ENCODE measurements around the gene SIX2.
"Not testable (repeated sequence)": the region's sequence is repeated elsewhere in the genome, so short reads cannot be mapped to it uniquely, and the experiment has no call there.

Gene SIX2

DNA sequence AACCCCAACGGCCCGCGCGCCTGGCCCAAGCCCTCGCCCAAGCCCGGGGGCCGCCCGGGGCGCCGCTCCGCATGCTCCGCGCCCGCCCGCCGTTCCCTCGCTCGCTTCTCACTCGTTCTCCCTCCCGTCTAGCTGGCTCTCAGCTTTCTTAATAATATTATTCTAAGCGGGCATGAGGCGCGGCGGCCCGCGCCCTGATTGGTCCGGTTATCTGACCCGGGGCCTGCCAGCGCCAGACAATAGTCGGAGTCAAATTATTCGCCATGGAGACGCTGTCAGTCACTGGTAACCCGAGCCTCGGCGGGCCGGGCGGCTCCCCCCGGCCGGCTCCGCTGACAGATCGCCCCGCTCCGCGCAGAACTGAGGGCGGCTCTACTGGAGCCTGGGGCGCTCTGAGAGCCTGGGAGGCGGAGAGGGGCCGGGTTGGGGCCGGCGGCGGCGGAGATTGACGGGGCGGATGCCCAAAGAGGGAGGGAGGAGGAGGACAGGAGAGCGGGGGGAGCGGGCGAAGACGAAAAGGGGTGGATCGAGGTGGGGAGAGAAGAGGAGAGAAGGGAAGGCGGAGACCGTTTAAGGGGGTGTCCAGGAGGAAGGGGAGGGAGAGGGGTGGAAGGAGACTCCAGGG is at the start of gene SIX2:
Gene SIX2, minus strand, starts transcription at position 150 of the 625 bp plus-strand sequence. CDS start 342 bp downstream, outside the sequence.
- no peak for DNase-seq

DNA sequence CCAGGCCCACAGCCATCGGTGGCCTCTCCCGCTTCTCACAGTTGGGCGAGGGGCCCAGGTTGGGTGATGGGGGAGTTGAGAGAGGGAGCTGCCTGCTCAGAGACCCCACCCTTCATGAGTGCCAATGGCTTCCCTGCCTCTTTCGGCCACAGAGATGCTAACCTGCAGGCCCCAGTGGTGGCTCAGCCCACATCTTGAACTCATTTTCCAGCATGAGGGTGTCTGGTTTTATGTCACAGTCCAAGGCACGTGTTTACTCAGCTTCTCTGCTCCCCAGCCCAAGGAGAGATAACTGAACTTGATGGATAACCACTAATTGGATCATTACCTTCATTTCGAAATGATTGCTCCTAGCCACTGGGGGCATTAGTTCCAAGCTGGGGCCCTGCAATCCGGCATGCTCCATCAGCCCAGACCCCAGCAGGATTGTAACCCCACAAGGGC is 45.9 kb upstream of the SIX2 start:
- DNase-seq: no peak

DNA sequence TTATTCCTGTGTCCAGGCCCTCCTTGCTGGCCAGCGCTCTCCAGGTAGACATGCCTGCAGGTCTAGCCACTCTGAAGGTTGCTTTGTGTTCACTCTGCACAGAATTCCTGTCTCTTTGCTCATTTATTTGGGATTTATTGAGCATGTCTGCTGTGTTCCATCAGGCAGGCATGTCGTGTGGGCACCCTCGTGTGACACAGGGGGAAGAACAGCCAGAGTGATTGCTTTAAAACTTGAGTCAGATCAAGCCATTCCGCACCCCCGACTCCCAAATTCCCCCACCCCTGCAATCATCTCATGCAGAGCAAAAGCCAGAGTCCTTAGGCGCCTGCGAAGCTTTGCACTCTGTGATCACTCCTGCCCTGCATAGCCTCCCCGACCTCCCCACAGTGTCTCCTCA is 44.7 kb upstream of the SIX2 start:
- no peak for DNase-seq

DNA sequence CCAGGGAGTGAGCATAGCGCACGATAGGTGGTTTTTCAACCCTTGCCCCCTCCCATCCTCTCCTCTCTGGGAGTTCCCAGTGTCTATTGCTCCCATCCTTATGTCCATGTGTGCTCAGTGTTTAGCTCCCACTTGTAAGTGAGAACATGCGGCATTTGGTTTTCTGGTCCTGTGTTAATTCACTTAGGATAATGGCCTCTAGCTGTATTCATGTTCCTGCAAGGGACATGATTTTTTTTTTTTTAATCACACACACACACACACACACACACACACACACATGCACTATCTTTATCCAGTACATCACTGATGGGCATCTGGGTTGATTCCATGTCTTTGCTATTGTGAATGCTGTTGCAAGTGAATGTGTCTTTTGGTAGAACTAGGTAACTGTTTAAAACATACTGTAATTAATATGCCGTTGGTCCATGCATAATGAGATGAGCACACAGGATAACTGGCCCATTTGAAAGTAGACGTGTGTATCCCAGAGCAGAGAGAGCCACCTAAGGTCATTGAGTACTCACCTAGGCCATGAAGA is 43.2 kb upstream of the SIX2 start:
- DNase-seq: no peak

DNA sequence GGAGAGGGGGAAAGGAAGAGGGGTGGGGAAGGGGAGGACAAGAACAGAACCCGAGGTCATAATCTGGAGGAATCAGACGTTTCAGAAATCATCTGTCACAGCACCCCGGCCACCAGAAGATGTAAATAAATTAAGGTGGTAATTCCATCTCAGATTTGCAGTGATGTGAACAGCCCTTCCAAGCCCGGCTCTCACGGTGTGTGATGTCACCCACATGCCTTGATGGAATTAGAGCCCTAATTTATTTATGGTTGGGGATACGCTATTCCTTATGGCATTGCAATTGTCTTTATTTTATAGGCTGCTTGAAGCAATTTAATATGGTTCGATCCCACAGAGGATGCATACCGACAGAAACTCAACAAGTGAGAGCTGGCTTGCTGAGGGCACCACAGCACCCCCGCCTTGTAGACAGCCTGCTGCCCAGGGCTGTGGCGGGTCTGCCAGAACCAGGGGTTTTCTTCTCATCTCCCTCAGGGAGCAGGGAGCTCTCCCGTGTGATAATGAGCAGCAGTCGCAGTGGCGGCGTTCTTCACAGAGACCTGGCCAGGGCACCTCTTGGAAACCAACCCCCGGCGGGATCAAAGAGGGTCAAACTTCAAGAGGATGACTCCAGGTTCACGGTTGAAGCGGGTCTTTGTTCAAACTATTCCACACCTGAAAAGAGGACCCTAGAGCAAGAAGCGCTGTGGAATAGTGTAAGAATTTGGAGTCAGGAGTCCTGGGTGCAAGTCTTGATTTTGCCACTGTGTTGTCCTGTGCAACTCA is 40.5 kb upstream of the SIX2 start:
- no peak for DNase-seq

DNA sequence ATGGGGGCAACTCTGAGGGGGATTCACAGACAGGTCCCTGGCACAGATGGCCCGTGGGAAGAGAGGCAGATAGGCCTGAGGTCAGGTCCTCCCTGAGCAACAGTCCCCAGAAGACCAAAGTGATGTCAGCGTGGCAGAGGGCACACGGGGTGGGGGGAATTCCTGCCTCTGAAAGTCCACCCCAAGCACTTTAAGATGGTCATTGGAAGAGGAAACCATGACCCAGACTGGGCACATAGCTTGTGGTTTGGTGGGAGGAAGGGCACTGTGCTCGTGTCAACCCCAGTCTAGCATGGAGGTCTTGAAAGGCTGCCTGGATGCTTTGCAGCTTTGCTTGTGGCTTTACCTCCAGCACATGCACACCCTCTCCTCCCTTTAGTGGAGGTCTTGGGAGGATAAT is 38.0 kb upstream of the SIX2 start:
- no peak for DNase-seq

DNA sequence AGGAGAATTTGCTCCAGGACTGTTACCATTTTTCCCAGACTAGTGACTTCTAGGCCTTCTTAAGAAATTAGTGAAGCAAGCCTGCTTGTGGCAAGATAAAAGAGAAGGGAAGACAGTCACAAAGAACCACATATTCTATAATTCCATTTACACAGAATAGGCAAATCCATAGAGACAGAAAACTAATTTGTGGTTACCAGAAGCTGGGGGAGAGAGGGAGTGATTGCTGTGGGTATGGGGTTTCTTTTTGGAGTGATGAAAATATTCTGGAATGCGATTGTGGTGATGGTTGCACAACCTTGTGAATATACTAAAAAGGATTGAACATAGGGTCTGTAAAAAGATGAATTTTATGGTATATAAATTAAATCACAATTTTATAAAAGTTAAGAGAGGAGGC is 37.5 kb upstream of the SIX2 start:
- no peak for DNase-seq

DNA sequence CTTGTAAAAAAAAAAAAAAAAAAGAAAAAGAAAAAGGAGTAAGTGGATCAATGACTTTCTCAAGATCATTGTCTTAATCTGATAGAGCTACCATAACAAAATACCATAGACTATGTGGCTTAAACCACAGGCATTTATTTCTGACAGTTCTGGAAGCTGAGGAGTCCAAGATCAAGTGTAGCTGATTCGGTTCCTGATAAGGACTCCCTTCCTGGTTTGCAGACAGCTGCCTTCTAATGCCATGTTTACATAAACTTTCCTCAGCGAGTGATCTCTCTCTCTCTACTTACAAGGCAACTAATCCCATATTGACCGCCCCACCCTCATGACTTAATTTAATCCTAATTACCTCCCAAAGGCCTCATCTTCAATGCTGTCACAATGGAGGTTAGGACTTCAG is 36.5 kb upstream of the SIX2 start:
- DNase-seq: no peak

DNA sequence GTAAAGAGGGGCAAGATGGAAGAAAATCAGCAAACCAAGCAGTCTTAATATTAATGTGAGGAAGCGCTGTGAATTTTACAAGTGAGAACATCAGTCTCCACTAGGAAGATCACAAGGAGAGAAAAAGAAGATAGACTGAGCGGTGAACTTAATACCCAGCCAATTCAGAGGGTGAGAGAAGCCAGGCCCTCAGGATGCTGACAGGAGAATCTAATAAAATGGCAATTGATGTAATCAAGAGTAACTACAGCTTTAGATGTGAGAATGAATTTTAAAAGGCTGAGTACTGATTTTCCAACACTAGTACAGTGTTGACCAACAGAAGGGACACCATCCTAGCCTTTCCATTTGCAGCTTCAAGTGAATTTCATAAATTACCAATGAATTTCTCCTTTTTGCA is 35.7 kb upstream of the SIX2 start:
- DNase-seq: no peak

DNA sequence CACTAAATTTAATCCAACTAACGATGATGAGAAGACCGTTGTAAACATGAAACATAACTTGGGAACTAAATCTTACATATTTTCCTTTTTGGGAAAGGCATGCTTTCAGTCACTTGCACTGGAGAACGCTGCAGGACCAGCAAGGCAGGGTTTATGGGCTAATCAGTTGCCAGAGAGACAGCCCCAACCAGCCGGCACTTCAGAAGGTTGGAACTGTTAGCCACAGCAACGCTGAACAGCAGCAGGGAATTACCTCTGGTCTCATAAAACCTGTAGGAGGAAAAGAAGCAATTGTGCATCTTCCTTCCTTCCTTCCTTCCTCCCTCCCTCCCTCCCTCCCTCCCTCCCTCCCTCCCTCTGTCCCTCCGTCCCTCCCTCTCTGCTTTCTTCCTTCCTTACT is 33.9 kb upstream of the SIX2 start:
- DNase-seq: no peak

DNA sequence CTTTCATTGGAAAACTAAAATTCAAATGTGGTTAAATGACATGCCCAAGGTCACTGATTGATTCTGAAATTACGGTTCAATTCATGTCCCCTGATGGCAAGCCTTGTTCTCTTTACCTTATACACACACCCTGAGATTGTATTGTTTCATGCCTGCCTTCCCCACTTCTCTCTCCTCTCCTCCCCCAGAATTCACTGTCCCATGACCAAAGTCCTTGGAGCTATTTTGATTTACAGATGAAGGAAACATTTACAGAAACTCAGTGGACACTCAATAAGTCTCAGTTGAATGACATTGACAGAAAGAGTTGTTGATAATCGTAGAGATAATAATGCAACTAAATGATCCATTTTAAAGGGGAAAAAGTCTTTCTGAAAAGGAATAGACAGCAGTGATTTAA is 33.1 kb upstream of the SIX2 start:
- DNase-seq: no peak

DNA sequence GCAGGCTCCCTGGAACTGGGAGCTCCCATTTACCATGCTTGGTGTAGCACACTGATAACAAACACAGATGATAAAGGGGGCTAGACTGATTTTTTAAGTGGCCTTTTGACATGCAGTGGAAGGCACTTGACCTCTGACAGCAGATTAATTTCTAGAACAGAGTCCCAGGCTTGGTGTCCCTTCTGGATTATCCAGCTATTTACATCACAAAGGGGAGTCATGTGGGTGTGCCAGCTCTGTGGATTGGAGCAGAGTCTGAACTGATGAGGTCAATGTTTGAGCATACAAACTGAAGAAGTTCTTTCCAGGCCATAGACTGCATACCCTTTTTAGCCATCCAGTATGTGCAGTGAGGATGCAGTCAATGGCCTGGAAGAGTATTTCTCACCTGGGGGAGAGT is 31.5 kb upstream of the SIX2 start:
- DNase-seq: no peak

DNA sequence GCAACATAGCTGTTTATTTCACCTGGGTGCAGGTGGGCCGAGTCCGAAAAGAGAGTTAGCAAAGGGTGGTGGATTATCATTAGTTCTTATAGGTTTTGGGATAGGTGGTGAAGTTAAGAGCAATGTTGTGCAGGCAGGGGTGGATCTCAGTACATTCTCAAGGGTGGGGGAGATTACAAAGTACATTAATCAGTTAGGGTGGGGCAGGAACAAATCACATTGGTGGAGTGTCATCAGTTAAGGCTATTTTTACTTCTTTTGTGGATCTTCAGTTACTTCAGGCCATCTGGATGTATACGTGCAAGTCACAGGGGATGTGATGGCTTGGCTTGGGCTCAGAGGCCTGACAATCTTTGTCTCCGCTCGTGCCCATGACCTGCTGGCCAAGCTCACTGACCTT is 30.6 kb upstream of the SIX2 start:
- DNase-seq: not testable (repeated sequence)

DNA sequence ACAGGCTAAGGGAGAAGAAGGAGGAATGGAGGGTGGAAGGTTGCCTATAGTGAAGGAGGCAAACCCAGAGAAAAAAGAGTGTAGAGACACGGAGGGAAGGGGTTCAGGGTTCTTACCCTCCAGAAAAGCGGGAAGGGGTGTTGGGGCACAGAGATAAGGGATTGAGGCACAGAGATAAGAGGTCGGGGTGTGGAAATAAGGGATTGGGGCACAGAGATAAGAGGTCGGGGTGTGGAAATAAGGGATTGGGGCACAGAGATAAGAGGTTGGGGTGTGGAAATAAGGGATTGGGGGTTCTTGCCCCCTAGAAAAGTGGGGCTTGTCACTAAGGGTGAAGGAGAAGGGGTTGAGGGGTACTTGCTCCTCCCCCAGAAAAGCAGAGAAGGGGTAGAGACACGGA is 29.6 kb upstream of the SIX2 start:
- DNase-seq: not testable (repeated sequence)

DNA sequence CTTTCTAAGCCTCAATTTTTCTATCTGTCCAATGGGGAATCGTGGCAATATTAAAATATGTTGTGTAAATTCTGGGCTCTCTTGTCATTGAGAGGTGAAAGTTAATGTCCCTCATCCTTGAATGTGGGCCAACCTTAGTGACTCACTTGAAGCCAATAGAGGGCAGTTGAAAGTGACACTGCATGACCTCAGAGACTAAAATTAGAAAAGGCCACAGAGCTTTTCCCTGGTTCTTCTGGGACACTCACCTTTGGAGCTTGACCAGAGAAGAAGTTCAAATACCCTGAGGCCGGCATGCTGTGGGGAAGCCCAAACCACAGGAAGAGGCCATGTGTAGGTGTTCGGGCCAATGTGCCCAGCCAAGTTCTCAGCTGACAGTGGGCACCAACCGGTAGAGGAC is 24.1 kb upstream of the SIX2 start:
- DNase-seq: no peak

DNA sequence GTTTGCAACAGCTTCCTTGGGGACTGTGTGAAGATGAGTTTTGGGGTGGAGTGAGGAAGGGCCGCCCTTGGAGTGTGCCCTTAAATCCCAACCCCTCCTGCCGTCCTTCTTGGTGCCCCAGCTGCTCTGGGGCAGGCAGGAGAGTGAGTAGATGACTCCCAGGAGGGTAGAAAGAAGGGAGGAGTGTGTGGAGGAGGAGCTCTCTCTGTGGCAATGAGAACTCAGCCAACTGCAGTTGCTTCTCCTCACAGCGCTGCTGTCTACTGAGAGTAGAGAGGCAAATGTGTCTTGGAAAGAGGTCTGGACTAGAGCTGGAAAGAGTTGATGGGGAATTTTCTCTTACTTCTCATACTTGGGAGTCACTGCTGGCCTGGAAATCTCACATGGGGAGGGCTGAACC is 21.8 kb upstream of the SIX2 start:
- DNase-seq: no peak

DNA sequence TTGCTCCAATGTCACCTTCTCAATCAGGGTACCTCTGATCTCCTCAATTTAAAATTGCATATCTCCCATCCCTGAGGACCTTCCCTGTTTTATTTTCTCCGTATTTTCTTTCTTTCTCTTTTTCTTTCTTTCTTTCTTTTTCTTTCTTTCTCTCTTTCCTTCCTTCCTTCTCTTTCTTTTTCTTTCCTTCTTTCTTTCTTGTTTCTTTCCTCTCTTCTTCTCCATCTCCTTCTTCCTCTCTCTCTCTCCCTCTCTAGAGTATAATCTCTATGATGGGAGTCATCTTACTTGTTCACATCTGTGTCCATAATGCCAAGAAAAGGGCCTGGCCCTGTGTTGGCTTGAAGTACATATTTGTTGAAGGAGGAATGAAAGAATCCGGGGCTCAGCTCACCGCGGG is 21.3 kb upstream of the SIX2 start:
- DNase-seq: no peak

DNA sequence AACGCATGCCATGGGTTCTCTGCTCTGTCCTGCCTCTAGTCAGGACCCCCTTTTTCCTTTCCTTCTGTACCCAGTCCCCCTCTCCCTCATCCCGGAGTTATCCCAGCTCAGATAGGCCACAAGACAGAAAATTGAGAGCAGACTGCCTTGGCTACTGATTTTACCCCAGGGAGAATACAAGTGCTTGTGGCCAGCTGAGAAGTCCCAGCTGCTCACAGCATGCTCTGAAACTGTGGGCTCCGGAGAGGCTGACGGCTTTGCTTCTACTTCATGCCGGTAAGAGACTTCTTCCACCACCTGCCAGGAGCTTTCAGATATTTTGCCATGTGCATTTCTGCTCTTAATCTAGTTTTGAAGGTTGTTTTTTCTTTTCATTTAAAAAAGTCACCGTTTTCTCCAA is 20.0 kb upstream of the SIX2 start:
- DNase-seq: no peak

DNA sequence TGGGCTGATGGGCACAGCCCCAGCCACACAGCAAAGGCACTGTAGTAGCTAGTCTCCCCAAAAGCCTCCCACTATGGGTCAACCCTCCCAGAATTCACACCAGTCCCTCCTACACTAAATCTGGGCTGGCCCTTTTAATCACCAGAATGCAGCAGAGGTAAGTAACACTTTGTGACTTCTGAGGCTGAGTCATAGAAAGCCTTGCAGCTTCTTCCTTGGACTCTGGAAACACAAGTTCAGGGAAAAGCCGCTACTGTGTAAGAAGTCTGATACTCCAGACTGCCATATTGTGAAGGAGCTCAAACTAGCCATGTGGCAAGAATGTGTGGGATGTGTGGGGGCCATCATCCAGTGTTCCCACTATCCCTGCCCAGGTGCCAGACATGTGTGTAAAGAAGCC is 19.0 kb upstream of the SIX2 start:
- no peak for DNase-seq

DNA sequence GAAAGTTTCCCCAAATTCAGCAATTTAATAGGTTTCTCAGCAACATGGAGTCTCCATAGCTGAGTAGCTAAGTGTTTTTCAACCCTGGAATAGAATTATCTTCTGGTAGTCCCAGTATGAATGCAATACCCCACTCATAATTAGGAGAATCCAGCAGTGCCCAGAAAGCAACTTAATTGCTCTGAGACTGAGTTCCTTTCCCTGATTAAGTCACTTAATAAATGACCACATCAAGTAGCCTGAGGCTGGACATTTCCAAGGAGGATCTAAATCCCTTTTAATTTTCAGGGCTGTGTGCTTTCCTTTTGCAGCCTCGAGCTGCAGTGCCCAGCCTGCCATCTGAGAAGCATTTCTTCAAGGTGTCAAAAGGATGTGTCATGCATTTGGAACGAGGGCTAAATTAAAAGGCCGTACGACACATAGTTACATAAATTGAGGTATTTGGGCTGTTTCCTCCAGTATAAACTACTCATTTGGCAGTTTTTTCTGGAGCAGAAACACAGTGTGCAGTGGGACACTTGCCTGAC is 17.7 kb upstream of the SIX2 start:
- DNase-seq: no peak

DNA sequence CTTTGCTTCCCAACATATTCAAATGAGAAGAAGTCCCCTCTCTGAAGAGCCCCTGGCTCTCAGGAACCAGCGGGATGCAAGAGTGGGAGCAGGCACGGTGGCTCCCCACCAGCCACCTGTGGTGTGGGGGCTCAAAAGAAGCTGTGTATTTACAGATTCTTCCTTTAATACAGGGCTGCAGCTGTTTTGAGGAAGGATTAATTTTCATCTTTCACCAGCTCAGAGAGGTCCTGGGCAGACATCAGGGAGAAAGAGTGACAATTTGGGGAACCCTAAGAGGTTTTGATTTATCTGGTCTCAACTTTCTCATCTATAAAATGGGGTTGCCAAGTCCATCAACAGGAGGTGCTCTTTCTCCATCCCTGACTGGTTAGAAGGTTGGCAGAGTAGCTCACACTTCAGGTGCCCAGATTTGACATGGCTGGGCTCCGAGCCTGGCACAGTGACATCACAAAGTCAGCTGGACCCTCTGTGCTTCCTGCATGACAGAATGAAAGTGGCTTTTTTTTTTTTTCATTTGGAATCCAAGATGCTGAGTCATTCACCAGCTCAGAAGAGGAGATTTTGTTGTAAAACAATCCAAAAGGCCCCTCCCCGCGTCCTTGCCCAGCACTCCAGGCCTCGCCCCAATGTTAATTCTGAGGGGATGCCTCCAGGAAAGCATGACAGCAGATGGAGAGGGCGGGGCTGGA is 15.5 kb upstream of the SIX2 start:
- no peak for DNase-seq

DNA sequence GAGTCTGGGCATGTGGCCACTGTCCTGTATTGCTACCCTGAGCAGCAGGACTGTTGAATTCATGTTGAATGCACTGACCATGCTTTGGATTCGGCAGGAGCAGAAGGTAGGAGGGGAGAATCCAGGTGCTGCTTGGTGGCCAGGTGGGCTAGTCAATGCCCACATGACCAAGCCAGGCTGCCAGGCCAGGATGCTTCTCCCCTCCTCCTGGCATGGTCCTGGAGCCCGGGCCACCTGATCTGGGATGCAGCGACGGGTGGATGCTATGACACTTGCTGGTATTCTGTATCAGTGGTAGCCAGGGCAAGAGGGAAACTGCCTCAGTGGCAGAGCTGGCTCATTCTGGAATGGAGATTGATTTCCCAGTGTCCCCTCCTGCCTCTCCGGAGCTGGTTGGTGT is 14.8 kb upstream of the SIX2 start:
- no peak for DNase-seq

DNA sequence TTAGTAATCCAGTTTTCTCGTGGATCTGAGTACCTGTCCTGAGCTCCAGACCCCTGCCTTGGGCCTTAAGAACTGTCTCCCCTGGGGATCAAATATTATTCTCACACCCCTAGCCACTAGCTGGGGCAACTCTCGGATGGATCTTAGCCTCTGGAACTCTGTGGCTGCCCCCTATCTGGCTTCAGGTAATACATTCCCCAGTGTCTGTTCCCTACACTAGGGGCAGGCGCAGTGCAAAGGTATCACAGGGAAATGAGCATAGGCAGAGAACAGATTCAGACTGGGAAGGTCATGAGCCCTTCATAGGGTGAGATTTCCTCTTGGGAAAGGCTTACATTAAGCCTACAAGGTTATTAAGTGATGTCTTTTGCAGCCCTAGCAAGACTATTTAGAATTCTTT is 11.2 kb upstream of the SIX2 start:
- DNase-seq: no peak

DNA sequence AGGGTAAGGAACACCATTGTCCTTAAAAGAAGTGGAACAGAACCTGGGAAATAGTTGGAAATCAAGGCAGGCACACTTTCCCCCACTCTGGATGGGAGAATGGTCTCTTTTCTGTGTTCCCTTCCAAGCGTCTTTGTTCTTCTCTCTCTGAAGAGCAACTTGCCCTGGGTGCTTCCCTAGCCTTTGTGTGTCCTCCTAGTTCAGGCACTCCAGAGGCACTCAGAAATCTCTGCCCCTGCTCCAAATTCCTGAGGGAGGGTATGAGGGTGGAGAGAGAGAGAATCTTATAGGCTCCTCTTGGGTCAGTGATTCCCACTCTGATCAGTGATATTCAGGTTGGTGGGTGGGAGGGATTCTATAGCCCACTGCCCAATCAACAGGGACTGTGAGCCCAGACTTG is 8.8 kb upstream of the SIX2 start:
- DNase-seq: no peak

Measured in activated naive CD4-positive, alpha-beta T cell treated with anti-CD3 and anti-CD28 coated beads, Interleukin-2, amount 50 U/mL, for 16 hours (primary cell).